CD4-positive, alpha-beta T cell (primary cell): ENCODE data around the gene MRPS18B. TPM values are rescaled to one million over a fixed set of nuclear protein-coding genes. Genes with fewer than 3 reads are reported as not detected.

Experiments
- ATAC-seq: fragments of 200-7000 bp; cut with Tn5 transposase; one replicate; pipeline ENCODE4 v1.10.0; 2022; ENCODE audit warnings: mild to moderate bottlenecking; ENCODE audit not compliant: poor library complexity
- CTCF ChIA-PET: fragments of 350-600 bp; sonication (Branson Sonifier 250); formaldehyde crosslinking; loops from one replicate; lab custom pipeline; 2021; ENCODE audit warnings: antibody characterized with exemption, inconsistent platforms; lab: Charles Lee
- POLR2A ChIA-PET: fragments of 350-600 bp; sonication (Branson Sonifier 250); formaldehyde crosslinking; loops from one replicate; lab custom pipeline; 2021; ENCODE audit warnings: antibody characterized with exemption, inconsistent platforms; lab: Charles Lee
- DNase-seq, 14 experiments: peaks; one replicate each; pipeline ENCODE4 v3.0.0-alpha.2; 2013 to 2020; ENCODE audit warnings: mixed read lengths in 2 of 14
- H3K27ac ChIP-seq, 2 donors: one replicate each; pipeline versions ENCODE4 v1.5.1 to v1.7.0; 2013; ENCODE audit warnings: low read length in 2 of 2, low read depth in 1 of 2, mild to moderate bottlenecking in 1 of 2
- H3K27me3 ChIP-seq, 2 experiments: 1 replicate in 1 of 2; 2 replicates in 1 of 2; pipeline versions ENCODE4 v1.6.1 to v1.7.0; 2013; ENCODE audit warnings: low read length in 2 of 2, control low read depth in 1 of 2, mild to moderate bottlenecking in 1 of 2, moderate library complexity in 1 of 2; ENCODE audit not compliant: insufficient read depth in 2 of 2, control insufficient read depth in 1 of 2
- H3K36me3 ChIP-seq: one replicate; pipeline ENCODE4 v1.6.1; 2013; ENCODE audit warnings: low read length, control low read depth; ENCODE audit not compliant: insufficient read depth
- H3K4me1 ChIP-seq: one replicate; pipeline ENCODE4 v1.6.1; 2013; ENCODE audit warnings: low read length, control low read depth; ENCODE audit not compliant: insufficient read depth
- H3K4me3 ChIP-seq: one replicate; pipeline ENCODE4 v1.5.1; 2013; ENCODE audit warnings: mild to moderate bottlenecking, low read length, moderate library complexity
- H3K9me3 ChIP-seq, 2 experiments: 1 replicate in 1 of 2; 2 replicates in 1 of 2; pipeline versions ENCODE4 v1.6.1 to v1.7.0; 2013; ENCODE audit warnings: low read length in 2 of 2, mild to moderate bottlenecking in 2 of 2, control low read depth in 1 of 2, moderate library complexity in 1 of 2; ENCODE audit not compliant: control insufficient read depth in 1 of 2, insufficient read depth in 1 of 2
- H3K27ac Mint-ChIP-seq: one replicate; pipeline ENCODE4 v1.8.0; 2020; ENCODE audit warnings: mixed read lengths
- H3K27me3 Mint-ChIP-seq: one replicate; pipeline ENCODE4 v1.8.0; 2021; ENCODE audit warnings: mixed read lengths
- H3K36me3 Mint-ChIP-seq: one replicate; pipeline ENCODE4 v1.8.0; 2021; ENCODE audit warnings: low read depth, mixed read lengths
- H3K4me1 Mint-ChIP-seq: one replicate; pipeline ENCODE4 v1.8.0; 2021; ENCODE audit warnings: low read depth, mixed read lengths
- H3K4me3 Mint-ChIP-seq: one replicate; pipeline ENCODE4 v1.8.0; 2020; ENCODE audit warnings: mild to moderate bottlenecking, mixed read lengths
- H3K9me3 Mint-ChIP-seq: one replicate; pipeline ENCODE4 v1.8.0; 2020; ENCODE audit warnings: mixed read lengths
- CTCF ChIP-seq: fragments of 200-600 bp; IDR thresholded peaks from one replicate; pipeline ENCODE4 v1.8.0; 2022; ENCODE audit warnings: antibody characterized with exemption, mild to moderate bottlenecking
- intact Hi-C, 2 experiments: fragments of 100-400 bp; cut with DNase I in 1 of 2; cut with micrococcal nuclease in 1 of 2; formaldehyde crosslinking; loops; one replicate each; pipeline versions ENCODE4 v1.15.1 to v1.9.0; 2023 to 2025; cut with DNase I, micrococcal nuclease
- total RNA-seq, 174 experiments: library from RNA in 2 of 174; stranded (reverse) in 2 of 174; gene quantifications; one replicate each; pipeline ENCODE4 v1.2.3 and lab custom pipeline; 2021 to 2026

MRPS18B gene
- total RNA-seq, 2 experiments from 2014 or later: 15.3 to 15.5 TPM

GRCh38 chr6:30615958-30616810 lies 1.5 kb upstream of the MRPS18B start:
- H3K9me3 ChIP-seq: no peaks in the 10 kb centered on the region
- Mint-ChIP-seq H3K36me3 (peaks cover 60% of the 10 kb centered on the region), H3K27me3 (peaks cover 5% of the 10 kb centered on the region), H3K27ac (peak overlapping the region; percentile 99), H3K4me1 (peaks cover 40% of the 10 kb centered on the region), H3K9me3 (no peaks in the 10 kb centered on the region), H3K4me3 (peak overlapping the region; percentile 100)
- peak overlapping the region; percentile 76 for H3K4me3 ChIP-seq
- ATAC-seq (peak; percentile 7), DNase-seq (peak; percentile 21 to 77 (median 47))
- intact Hi-C loops: loop anchor here in 1 of 2 experiments (1.0 to 5.0 kb wide), 4 partner anchors 45 to 127 kb away; partner anchors contain the start of genes ABCF1, DHX16, GNL1 and HLA-E
- ChIA-PET CTCF (interaction anchor here (0.8 to 4.2 kb wide), 9 partner anchors 10 to 163 kb away, joined by 3 to 22 read pairs (median 7); partner anchors contain the start of genes ATAT1 and MDC1), POLR2A (interaction anchor here (0.6 to 4.8 kb wide), 48 partner anchors 8 to 1576 kb away, joined by 3 to 135 read pairs (median 7); partner anchors contain the start of genes ABCF1, ATAT1, C6orf136 and DDX39B)
- no peak for TF ChIP-seq CTCF
- peak overlapping the region; percentile 92 to 98 for H3K27ac ChIP-seq
- peaks cover 42% of the 10 kb centered on the region for H3K36me3 ChIP-seq
- H3K4me1 ChIP-seq: peaks cover 39% of the 10 kb centered on the region
- no peaks in the 10 kb centered on the region for H3K27me3 ChIP-seq

GRCh38 chr6:30616811-30617564 lies 652 bp upstream of the MRPS18B start, which contains the start of gene PPP1R10:
Gene PPP1R10, minus strand, starts transcription at chr6:30617243. Its CDS starts 7,299 bp downstream, at chr6:30609944.
- CTCF ChIA-PET: interaction anchor here (1.4 to 2.2 kb wide), 5 partner anchors 20 to 135 kb away, joined by 4 to 12 read pairs (median 6); no protein-coding TSS in a partner anchor
- Mint-ChIP-seq H3K9me3 (no peaks in the 10 kb centered on the region), H3K4me1 (peaks cover 32% of the 10 kb centered on the region)

More at GRCh38 chr6:30616811-30617564, 652 bp upstream of the MRPS18B start, which contains the start of gene PPP1R10:
- intact Hi-C loops: loop anchor here (1.0 to 5.0 kb wide), 6 partner anchors 29 to 128 kb away; partner anchors contain the start of genes ABCF1 (in 1 of the 2), DHX16 (in 1 of the 2), GNL1 (in 1 of the 2) and HLA-E (in 1 of the 2)
- H3K27me3 ChIP-seq: no peaks in the 10 kb centered on the region
- no peaks in the 10 kb centered on the region for H3K9me3 ChIP-seq
- peak; percentile 70 for ATAC-seq
- Mint-ChIP-seq H3K27ac (peak within 1 kb of the TSS; percentile 99), H3K36me3 (peaks cover 64% of the 10 kb centered on the region), H3K4me3 (peak within 1 kb of the TSS; percentile 100), H3K27me3 (peaks cover 5% of the 10 kb centered on the region)
- H3K27ac ChIP-seq: peak within 1 kb of the TSS; percentile 94 to 98
- peaks cover 41% of the 10 kb centered on the region for H3K36me3 ChIP-seq
- DNase-seq: peak; percentile 93 to 100 (median 98)
- POLR2A ChIA-PET: interaction anchor here (0.6 to 2.4 kb wide), 40 partner anchors 9 to 1035 kb away, joined by 3 to 31 read pairs (median 5); partner anchors contain the start of genes ABCF1, ATAT1, BAG6 and C6orf136
- peaks cover 34% of the 10 kb centered on the region for H3K4me1 ChIP-seq
- no peak for TF ChIP-seq CTCF
- peak within 1 kb of the TSS; percentile 76 for H3K4me3 ChIP-seq
